ENCODE measurements around the gene PBX4. TPM values are rescaled to one million over a fixed set of nuclear protein-coding genes. Genes with fewer than 3 reads are reported as not detected.

Gene PBX4
- polyA plus RNA-seq, 1 donor: 6.1 TPM

DNA sequence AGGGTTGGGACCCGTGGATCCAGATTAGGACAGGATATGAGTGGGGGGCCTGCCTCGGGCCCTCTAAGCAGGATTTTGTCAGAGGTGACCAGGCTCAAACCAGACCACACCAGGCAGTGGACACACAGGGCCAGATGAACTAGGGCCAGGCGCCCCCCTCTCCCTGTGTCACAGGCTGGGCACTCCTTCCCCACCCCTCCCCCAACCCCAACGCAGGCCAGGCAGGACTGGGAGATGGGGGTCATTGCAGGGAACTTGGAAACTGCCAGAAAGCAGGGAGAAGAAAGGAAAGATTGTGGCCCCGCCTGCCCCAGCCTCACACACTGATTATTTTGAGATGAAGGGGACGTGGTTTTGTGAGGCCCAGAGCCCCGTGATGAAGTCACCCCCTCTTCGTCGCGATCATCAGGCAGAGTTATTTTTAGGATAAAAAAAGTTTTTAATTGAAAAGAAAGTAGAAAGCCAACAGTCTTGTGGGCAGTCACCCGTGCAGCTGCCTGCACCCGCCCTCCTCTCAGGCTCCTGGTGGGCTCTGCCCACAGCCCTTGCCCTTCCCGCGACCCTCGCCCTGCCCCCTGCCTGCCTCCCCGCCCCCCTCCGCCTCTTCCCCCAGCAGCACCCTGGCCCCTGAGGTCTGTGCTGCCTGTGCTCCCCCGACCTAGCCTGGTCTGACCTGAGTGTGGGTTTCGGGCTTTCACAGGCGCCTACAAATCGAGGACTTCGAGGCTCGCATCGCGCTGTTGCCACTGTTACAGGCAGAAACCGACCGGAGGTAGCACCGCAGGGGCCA is 91.7 kb downstream of the PBX4 start:
- no peak for DNase-seq

DNA sequence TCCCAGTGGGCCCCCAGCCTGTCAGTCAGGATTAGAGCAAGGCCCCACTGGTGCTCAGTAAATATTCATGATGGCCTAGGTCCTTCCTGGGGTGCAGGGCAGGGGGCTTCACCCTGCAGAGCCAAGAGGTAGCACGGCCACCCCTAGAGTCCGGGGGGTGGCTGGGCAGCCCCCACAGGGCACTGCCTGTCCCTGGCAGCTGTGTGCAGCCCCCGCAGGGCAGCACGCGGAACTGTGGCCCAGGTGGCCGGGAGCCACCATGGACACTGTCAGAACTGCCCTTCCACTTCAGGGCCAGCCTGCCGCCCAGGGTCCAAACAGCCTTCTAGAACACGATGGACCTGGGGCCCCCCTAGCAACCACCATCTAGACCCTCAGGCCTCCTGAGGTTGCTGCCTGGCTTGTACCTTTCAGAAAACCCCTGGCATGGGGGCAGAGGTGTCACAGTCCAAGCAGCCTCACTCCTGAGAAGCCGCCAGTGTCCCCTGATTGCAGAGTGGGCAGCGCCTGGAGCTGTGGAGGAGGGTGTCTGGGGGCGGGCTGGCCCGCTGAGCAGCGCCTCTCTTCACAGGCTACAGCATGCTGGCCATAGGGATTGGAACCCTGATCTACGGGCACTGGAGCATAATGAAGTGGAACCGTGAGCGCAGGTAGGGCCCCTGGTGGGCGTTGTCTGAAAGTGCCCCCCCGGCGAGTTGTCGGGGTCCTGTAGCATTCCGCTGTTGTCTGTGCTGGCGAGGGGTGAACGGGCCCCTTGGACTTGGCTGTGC is 92.7 kb downstream of the PBX4 start:
- DNase-seq: no peak

DNA sequence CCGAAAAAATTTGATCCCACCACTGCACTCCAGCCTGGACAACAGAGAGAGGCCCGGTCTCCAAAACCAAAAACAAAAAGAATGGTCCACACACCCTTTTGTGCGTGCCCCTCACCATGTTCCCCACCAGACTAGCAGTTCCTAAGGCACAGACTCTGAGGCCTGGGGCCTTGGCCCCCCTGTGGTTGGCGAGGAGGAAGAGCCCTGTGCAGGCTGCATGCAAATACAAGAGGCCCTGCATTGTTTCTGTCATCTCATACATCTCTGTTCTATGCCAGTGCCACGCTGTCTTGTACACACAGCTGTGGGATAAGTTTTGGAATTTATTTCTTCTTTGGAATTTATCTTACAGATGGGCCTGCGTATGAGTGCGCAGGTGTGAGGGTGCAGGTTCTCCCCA is 94.4 kb downstream of the PBX4 start:
- no peak for DNase-seq

DNA sequence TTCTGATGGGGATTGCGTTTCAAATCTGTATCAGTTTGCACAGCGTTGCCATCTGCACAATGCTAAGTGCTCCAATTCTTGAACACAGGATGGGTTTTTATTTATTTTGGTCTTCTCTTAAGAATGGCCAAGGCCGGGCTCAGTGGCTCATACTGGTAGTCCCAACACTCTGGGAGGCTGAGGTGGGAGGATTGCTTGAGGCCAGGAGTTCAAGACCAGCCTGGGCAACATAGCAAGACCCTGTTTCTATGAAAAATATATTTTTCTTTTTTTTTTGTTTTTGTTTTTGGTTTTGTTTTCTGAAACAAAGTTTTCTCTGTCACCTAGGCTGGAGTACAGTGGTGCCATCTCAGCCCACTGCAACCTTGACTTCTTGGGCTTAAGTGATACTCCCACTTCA is 95.3 kb downstream of the PBX4 start:
- DNase-seq: no peak

DNA sequence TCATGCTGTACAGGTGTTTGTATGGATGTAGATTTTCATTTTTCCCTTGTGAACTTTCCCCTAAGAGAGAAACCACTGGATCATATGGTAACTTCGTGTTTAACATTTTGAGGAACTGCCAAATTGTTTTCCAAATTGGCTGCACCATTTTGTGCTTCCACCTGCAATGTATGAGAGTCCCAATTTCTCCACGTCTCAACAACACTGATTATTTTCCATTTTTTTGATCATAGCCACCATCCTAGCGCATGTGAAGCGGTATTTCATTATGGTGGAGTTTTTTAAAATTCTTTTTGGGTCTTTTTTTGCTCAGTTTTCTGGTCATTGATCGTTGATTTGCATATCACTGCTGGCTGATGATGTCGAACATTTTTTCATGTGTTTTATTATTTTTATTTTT is 97.5 kb downstream of the PBX4 start:
- no peak for DNase-seq

DNA sequence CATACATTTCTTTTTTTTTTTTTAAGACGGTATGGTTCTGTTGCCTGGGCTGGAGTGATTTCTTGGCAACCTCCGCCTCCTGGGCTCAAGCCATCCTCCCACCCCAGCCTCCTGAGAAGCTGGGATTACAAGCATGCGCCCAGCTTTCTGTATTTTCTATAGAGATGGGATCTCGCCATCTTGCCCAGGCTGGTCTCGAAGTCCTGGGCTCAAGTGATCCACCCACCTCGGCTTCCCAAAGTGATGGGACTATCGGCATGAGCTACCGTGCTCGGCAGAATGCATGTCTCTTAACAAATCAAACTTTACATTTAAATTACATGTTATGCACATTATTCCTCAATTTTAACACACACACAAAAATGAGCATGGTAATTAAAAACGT is 101.3 kb downstream of the PBX4 start:
- no peak for DNase-seq

DNA sequence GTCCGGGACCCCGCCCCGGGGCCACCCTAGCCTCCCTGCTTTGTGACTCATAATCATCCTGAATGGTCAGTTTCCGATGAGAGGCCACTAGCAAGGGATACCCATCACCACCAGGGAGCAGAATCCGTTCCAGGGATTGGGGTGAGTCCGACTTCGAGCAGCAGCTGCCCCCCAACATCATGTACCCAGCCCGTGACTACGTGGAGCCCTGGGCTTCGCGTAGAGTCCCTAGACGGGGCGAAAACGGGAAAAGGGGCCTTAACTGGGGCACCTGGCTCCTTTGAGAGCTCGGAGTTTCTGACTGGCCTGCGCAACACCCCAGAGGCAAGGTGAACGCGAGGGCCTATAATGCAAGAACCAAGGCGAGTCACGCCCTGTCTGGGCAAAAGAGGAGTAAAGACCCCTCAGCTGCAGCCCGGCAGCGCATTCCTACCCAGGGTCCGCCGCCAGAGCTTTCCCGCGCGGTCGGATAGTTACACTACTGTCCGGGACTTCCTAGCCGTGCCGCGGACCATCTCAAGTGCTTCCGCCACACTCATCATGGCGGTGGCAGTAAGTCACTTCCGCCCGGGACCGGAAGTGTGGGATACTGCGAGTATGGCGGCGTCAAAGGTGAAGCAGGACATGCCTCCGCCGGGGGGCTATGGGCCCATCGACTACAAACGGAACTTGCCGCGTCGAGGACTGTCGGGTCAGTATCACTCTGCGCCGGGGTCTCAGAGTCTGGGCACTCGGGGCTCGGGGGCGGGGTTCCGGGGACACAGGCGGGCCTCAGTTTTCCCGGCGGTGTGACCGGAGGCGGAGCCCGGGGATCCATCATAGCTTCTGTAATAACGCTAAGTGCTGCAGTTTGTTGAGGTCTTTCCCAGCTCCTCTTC is 102.6 kb downstream of the PBX4 start, which contains the start of gene NDUFA13:
Gene NDUFA13, plus strand, starts transcription at position 584 of the 878 bp plus-strand sequence. Its CDS starts 14 bp downstream, at position 598.
- peak; percentile 97 for DNase-seq

DNA sequence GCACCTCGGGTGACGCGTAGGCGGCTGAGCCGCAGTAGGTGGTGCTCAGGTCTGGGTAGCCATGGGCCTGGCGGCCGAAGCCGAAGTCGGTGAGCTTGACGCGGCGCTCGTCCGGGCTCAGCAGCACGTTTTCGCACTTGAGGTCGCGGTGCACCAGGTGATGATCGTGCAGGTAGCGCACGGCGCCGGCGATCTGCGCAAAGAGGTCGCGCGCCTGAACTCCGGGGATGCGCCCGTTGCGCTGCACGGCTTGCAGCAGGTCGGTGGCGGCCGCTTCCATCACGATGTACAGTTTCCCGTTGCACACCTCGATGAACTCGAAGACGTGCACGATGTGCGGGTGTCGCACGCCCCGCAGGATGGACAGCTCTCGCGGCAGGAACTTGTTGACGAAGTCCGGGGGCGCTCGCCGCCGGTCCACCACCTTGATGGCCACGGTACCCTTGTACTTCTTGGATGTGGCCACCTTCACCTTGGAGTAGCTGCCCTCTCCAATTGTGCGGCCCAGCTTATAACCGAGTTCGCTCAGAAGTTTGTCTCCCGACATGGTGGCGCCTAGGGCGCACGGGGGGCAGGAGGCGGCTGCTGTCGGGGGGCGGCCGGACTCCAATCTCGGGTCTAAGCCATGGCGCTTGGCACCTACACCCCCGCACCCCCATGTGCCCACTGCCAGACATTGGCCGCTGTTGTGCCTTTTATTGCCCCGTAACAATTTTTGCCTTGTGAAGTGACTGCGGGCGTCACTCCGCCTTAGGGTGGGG is 103.4 kb downstream of the PBX4 start, which contains the start of gene TSSK6:
Gene TSSK6, minus strand, starts transcription at position 668 of the 761 bp plus-strand sequence. Its CDS starts 121 bp downstream, at position 547.
- DNase-seq: no peak

DNA sequence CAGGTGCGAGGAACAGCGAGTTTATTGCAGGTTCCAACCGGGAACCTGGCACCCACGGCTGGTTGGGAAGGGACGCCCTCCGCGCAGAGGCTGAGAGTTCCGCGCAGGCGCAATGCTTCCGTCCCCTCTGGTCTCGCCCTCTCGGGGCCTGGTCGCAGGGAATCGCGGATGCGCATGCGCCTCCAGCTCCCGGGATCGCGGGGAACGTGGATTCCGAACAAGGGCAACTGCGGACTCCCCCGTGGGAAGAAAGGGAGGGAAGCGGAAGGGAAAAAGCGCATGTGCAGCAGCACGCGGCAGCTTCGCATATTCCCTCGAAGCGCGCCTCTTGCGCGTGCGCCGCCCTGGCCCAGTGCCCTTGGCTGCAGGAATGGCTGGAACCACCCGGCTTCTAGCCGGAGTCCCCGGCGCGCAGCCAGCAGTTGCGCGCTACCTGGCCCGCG is 104.3 kb downstream of the PBX4 start:
- DNase-seq: peak; percentile 63

DNA sequence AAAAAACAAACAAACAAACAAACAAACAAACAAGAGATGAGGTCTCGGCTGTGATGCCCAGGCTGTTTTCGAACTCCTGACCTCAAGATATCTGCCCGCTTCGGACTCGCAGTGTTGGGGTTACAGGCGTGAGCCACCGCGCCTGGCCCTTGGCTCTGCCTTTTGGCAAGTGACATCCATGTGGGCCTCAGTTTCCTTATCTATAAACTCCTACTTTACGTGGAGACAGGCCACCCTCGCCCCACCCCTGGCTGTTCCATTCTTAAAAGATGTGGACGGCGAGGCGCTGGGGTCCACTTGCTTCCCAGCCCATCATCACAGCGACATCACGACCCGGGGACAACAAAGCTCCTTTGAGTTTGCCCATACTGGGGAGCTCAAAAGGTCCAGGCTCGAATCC is 104.8 kb downstream of the PBX4 start:
- no peak for DNase-seq

Other genes with a start within 250 kb of the PBX4 start
- gene GATAD2A, start 213.0 kb downstream of the PBX4 start, polyA plus RNA-seq (ENCODE audit: insufficient read length): 43.1 TPM
- gene TSSK6, start 103.1 kb downstream of the PBX4 start, polyA plus RNA-seq (ENCODE audit: insufficient read length): 0.91 TPM
- gene NDUFA13, start 102.5 kb downstream of the PBX4 start, polyA plus RNA-seq (ENCODE audit: insufficient read length): 225 TPM
- gene YJEFN3, start 89.8 kb downstream of the PBX4 start, polyA plus RNA-seq (ENCODE audit: insufficient read length): 11.6 TPM
- 0.17 TPM for gene CILP2, start 80.4 kb downstream of the PBX4 start, polyA plus RNA-seq (ENCODE audit: insufficient read length)
- gene LPAR2, start 9.5 kb upstream of the PBX4 start, polyA plus RNA-seq (ENCODE audit: insufficient read length): 26.1 TPM
- gene GMIP, start 25.0 kb upstream of the PBX4 start, polyA plus RNA-seq (ENCODE audit: insufficient read length): 5.7 TPM
- 54.5 TPM for gene ATP13A1, start 45.0 kb upstream of the PBX4 start, polyA plus RNA-seq (ENCODE audit: insufficient read length)
- 19.7 TPM for gene ZNF101, start 50.2 kb upstream of the PBX4 start, polyA plus RNA-seq (ENCODE audit: insufficient read length)
- gene ZNF14, start 114.4 kb upstream of the PBX4 start, polyA plus RNA-seq (ENCODE audit: insufficient read length): 15.4 TPM
- gene ZNF506, start 203.1 kb upstream of the PBX4 start, polyA plus RNA-seq (ENCODE audit: insufficient read length): 41.9 TPM
- gene ZNF253, start 247.2 kb upstream of the PBX4 start, polyA plus RNA-seq (ENCODE audit: insufficient read length): 37.6 TPM

Measured in left kidney (tissue), 2 donors.